ENCODE measurements around the gene RXFP4. TPM values are rescaled to one million over a fixed set of nuclear protein-coding genes. Genes with fewer than 3 reads are reported as not detected.

Gene RXFP4
- total RNA-seq, 1 donor from 2014 or later: not detected

GRCh38 chr1:155977690-155978324, 36.4 kb downstream of the RXFP4 start:
- H3K36me3 Mint-ChIP-seq (ENCODE audit: low read depth, unreplicated experiment): peaks cover 20% of the 10 kb centered on the region
- H3K27me3 Mint-ChIP-seq (ENCODE audit: unreplicated experiment): peaks cover 28% of the 10 kb centered on the region
- DNase-seq (ENCODE audit: low spot score): peak; percentile 43
- no peak for TF ChIP-seq CTCF (IDR thresholded peaks at IDR 0.05; ENCODE audit: unreplicated experiment)
- peak overlapping the region; percentile 100 for H3K4me3 Mint-ChIP-seq (ENCODE audit: unreplicated experiment)
- no peaks in the 10 kb centered on the region for H3K9me3 Mint-ChIP-seq (ENCODE audit: unreplicated experiment)
- H3K27ac Mint-ChIP-seq (ENCODE audit: unreplicated experiment): peak overlapping the region; percentile 94
- H3K4me1 Mint-ChIP-seq (ENCODE audit: unreplicated experiment): peaks cover 86% of the 10 kb centered on the region

- Mint-ChIP-seq H3K27me3 (ENCODE audit: unreplicated experiment) (peaks cover 26% of the 10 kb centered on the region), H3K4me3 (ENCODE audit: unreplicated experiment) (peak within 1 kb of the TSS; percentile 100), H3K9me3 (ENCODE audit: unreplicated experiment) (no peaks in the 10 kb centered on the region), H3K27ac (ENCODE audit: unreplicated experiment) (peak within 1 kb of the TSS; percentile 94), H3K4me1 (ENCODE audit: unreplicated experiment) (peaks cover 86% of the 10 kb centered on the region), H3K36me3 (ENCODE audit: low read depth, unreplicated experiment) (peaks cover 14% of the 10 kb centered on the region)
- TF ChIP-seq CTCF (IDR thresholded peaks at IDR 0.05; ENCODE audit: unreplicated experiment): no peak
- peak; percentile 74 for DNase-seq (ENCODE audit: low spot score)
These were observed 37.0 kb downstream of the RXFP4 start, which contains the start of gene ARHGEF2 for GRCh38 chr1:155978325-155978972. Gene ARHGEF2, minus strand, starts transcription at chr1:155978547. Its CDS starts 120 bp downstream, at chr1:155978427.

DNA sequence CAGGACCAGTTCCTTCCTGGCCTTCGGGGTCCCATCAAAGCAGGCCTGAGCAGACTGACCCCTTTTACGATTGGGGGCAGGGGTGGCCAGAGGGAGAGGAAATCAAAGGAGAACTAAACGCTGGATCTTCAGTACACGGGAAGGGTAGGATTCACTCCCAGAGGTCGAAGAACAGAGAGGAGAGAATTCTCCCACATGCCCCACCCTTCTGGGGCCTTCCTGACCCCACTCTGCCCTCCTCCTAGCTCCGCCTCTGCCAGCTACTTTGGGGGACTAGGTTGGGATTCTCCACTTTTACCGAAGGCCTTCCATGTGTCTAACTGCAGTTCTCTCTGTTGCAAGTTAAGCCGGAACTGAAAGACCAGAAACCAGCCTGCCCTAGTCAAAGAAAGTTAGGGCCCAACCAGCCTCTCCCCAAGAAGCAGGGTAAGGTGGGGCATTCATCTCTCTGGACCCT, 37.6 kb downstream of the RXFP4 start:
- Mint-ChIP-seq H3K9me3 (ENCODE audit: unreplicated experiment) (no peaks in the 10 kb centered on the region), H3K4me1 (ENCODE audit: unreplicated experiment) (peaks cover 84% of the 10 kb centered on the region), H3K4me3 (ENCODE audit: unreplicated experiment) (peak overlapping the region; percentile 100), H3K27me3 (ENCODE audit: unreplicated experiment) (peaks cover 25% of the 10 kb centered on the region), H3K36me3 (ENCODE audit: low read depth, unreplicated experiment) (peaks cover 14% of the 10 kb centered on the region), H3K27ac (ENCODE audit: unreplicated experiment) (peak overlapping the region; percentile 90)
- no peak for DNase-seq (ENCODE audit: low spot score)
- no peak for TF ChIP-seq CTCF (IDR thresholded peaks at IDR 0.05; ENCODE audit: unreplicated experiment)

DNA sequence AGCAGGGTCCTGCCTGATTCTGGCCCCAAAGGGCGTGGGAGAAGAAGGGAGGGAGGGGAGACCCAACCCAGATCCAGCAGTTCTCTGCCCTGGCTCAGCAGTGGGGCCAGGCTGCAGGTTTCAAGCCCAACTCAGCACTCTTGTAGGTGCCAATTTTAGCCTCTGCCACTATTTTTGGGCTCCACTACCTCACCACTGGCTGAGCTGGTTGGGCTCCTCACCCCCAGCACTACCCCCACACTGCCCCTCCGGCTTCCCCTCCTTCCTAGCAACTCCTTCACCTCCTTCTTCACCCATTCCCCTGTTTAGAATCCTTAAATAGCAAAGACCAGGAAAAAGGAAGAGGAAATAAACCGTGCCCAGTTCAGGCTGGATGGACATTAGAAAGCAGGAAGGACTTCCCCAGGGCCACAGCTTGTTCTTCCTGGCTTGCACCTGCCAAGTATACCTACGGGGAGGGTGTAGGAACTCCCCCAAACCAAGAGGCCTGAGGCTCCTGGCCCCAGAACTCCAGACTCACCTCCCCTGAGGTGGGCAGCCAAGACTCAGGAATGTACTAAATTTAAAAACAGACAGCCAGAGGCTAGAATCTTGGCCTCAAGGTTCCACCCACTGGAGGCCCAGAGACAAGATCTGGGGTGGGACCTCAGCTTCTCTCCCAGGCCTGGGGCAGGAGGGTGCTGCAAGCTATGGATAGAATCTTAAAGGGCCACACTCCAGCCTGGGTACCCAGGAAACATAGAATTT, 38.3 kb downstream of the RXFP4 start:
- peaks cover 14% of the 10 kb centered on the region for H3K36me3 Mint-ChIP-seq (ENCODE audit: low read depth, unreplicated experiment)
- no peak for TF ChIP-seq CTCF (IDR thresholded peaks at IDR 0.05; ENCODE audit: unreplicated experiment)
- H3K9me3 Mint-ChIP-seq (ENCODE audit: unreplicated experiment): no peaks in the 10 kb centered on the region
- peak overlapping the region; percentile 90 for H3K27ac Mint-ChIP-seq (ENCODE audit: unreplicated experiment)
- H3K4me1 Mint-ChIP-seq (ENCODE audit: unreplicated experiment): peaks cover 82% of the 10 kb centered on the region
- peak overlapping the region; percentile 100 for H3K4me3 Mint-ChIP-seq (ENCODE audit: unreplicated experiment)
- no peak for DNase-seq (ENCODE audit: low spot score)
- peaks cover 24% of the 10 kb centered on the region for H3K27me3 Mint-ChIP-seq (ENCODE audit: unreplicated experiment)
